SK-N-SH treated with all-trans-retinoic acid at 6 μM for 48 hours (cell line): ENCODE results near the gene TMEM231.

Experiments
- ARNTL ChIP-seq: fragments of 450-650 bp; formaldehyde crosslinking; IDR thresholded peaks from 2 replicates; pipeline ENCODE4 v1.5.0; 2020; ENCODE audit warnings: low read depth, mild to moderate bottlenecking, moderate library complexity, borderline replicate concordance
- ESRRG ChIP-seq: fragments of 250-450 bp; sonication (Bioruptor Pico); IDR thresholded peaks from 2 replicates; pipeline ENCODE4 v1.6.1; 2021; ENCODE audit warnings: mild to moderate bottlenecking
- GLIS3 ChIP-seq: fragments of 250-450 bp; sonication (Bioruptor Pico); IDR thresholded peaks from 2 replicates; pipeline ENCODE4 v1.5.0; 2020; ENCODE audit warnings: mild to moderate bottlenecking, moderate library complexity
- RARB ChIP-seq: fragments of 250-450 bp; sonication (Bioruptor Pico); IDR thresholded peaks from 2 replicates; pipeline ENCODE4 v1.8.0; 2021; ENCODE audit warnings: mild to moderate bottlenecking, moderate library complexity
- SNAI2 ChIP-seq: fragments of 250-450 bp; sonication (Bioruptor Pico); IDR thresholded peaks from 2 replicates; pipeline ENCODE4 v1.5.0; 2020; ENCODE audit warnings: mild to moderate bottlenecking, moderate library complexity
- TCF4 ChIP-seq: fragments of 250-450 bp; sonication (Bioruptor Pico); IDR thresholded peaks from 2 replicates; pipeline ENCODE4 v1.8.0; 2021; ENCODE audit warnings: mild to moderate bottlenecking, moderate library complexity, borderline replicate concordance
- TOX ChIP-seq: fragments of 250-450 bp; sonication (Bioruptor Pico); IDR thresholded peaks from 2 replicates; pipeline ENCODE4 v1.8.0; 2021; ENCODE audit warnings: mild to moderate bottlenecking, moderate library complexity, borderline replicate concordance
- ZFP30 ChIP-seq: fragments of 450-650 bp; formaldehyde crosslinking; IDR thresholded peaks from 2 replicates; pipeline ENCODE4 v1.5.0; 2022; ENCODE audit warnings: mild to moderate bottlenecking, moderate library complexity
- ZNF565 ChIP-seq: fragments of 450-650 bp; formaldehyde crosslinking; conservative IDR thresholded peaks from 2 replicates; pipeline ENCODE4 v1.5.0; 2020; ENCODE audit warnings: low read depth, mild to moderate bottlenecking, moderate library complexity
- ZNF8 ChIP-seq: fragments of 450-650 bp; formaldehyde crosslinking; IDR thresholded peaks from 2 replicates; pipeline ENCODE4 v1.5.0; 2020; ENCODE audit warnings: mild to moderate bottlenecking, moderate library complexity
- TF ChIP-seq, protein P1 (sequence below): fragments of 250-450 bp; sonication (Bioruptor Pico); IDR thresholded peaks from 2 replicates; pipeline ENCODE4 v1.5.1; 2020; ENCODE audit warnings: low read depth, mild to moderate bottlenecking, moderate library complexity

DNA sequence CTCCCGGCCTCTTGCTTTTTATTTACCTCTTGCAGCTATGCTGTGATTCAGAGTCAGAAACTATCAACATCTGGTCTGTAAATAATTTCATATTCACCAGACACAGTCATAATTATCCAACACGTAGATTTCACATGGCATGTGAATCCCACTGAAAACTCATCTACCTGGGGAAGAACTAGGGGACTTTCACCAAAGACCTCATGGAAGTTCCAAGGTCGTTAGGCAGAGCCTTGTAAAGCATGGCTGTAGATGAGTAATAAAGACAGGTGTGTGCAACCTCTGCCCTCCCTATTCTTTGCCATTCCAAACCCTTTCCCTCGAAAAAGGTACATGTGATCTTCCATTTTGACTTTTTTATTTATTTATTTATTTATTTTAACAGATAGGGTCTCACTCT, 18.3 kb downstream of the TMEM231 start:
- TF ChIP-seq RARB (CRISPR knock-in tag) (no peak), ESRRG (CRISPR knock-in tag) (no peak), TCF4 (CRISPR knock-in tag) (no peak), ZNF8 (CRISPR knock-in tag) (no peak), TOX (no peak), ARNTL (CRISPR knock-in tag) (no peak), ZFP30 (CRISPR knock-in tag) (no peak), ZNF565 (no peak), SNAI2 (no peak), GLIS3 (CRISPR knock-in tag) (no peak)
- TF ChIP-seq, protein P1, sequence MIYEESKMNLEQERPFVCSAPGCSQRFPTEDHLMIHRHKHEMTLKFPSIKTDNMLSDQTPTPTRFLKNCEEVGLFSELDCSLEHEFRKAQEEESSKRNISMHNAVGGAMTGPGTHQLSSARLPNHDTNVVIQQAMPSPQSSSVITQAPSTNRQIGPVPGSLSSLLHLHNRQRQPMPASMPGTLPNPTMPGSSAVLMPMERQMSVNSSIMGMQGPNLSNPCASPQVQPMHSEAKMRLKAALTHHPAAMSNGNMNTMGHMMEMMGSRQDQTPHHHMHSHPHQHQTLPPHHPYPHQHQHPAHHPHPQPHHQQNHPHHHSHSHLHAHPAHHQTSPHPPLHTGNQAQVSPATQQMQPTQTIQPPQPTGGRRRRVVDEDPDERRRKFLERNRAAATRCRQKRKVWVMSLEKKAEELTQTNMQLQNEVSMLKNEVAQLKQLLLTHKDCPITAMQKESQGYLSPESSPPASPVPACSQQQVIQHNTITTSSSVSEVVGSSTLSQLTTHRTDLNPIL (CRISPR knock-in tag) = no peak
